Measurements from ENCODE around the gene FYCO1.

Gene FYCO1

GRCh38 chr3:45994419-45995235, 997 bp downstream of the FYCO1 start:
- Histone ChIP-seq H3K27me3 (ENCODE audit: insufficient read depth, low read depth, severe bottlenecking) (no peaks in the 10 kb centered on the region), H3K36me3 (peaks cover 8% of the 10 kb centered on the region; the same call in 1 of the 2 replicates), H3K4me3 (ENCODE audit: low read depth, low read length) (peak overlapping the region; percentile 90), H3K27ac (peak overlapping the region; percentile 98), H3K9me3 (ENCODE audit: severe bottlenecking) (no peaks in the 10 kb centered on the region)
- DNase-seq, result peak; percentile 95
- TF ChIP-seq CTCF (IDR thresholded peaks at IDR 0.05; ENCODE audit: low read depth, low read length), result no peak

GRCh38 chr3:45993421-45994027, 2.1 kb downstream of the FYCO1 start:
- H3K9me3 ChIP-seq (ENCODE audit: severe bottlenecking), result no peaks in the 10 kb centered on the region
- no peak for DNase-seq
- no peaks in the 10 kb centered on the region for H3K27me3 ChIP-seq (ENCODE audit: insufficient read depth, low read depth, severe bottlenecking)
- H3K36me3 ChIP-seq, result peaks cover 13% of the 10 kb centered on the region; the same call in 1 of the 2 replicates
- peak overlapping the region; percentile 42 for H3K4me3 ChIP-seq (ENCODE audit: low read depth, low read length)
- peak overlapping the region; percentile 98 for H3K27ac ChIP-seq
- no peak for TF ChIP-seq CTCF (IDR thresholded peaks at IDR 0.05; ENCODE audit: low read depth, low read length)

GRCh38 chr3:45992821-45993221, 2.8 kb downstream of the FYCO1 start:
- H3K4me3 ChIP-seq (ENCODE audit: low read depth, low read length), result no peak overlapping the region
- no peaks in the 10 kb centered on the region for H3K27me3 ChIP-seq (ENCODE audit: insufficient read depth, low read depth, severe bottlenecking)
- TF ChIP-seq CTCF (IDR thresholded peaks at IDR 0.05; ENCODE audit: low read depth, low read length), result no peak
- peaks cover 17% of the 10 kb centered on the region for H3K36me3 ChIP-seq
- DNase-seq, result no peak
- H3K27ac ChIP-seq, result peak overlapping the region; percentile 98
- no peaks in the 10 kb centered on the region for H3K9me3 ChIP-seq (ENCODE audit: severe bottlenecking)

GRCh38 chr3:45992133-45992729, 3.4 kb downstream of the FYCO1 start:
- DNase-seq, result peak; percentile 19
- TF ChIP-seq CTCF (IDR thresholded peaks at IDR 0.05; ENCODE audit: low read depth, low read length), result no peak
- H3K4me3 ChIP-seq (ENCODE audit: low read depth, low read length), result no peak overlapping the region
- H3K9me3 ChIP-seq (ENCODE audit: severe bottlenecking), result no peaks in the 10 kb centered on the region
- no peaks in the 10 kb centered on the region for H3K27me3 ChIP-seq (ENCODE audit: insufficient read depth, low read depth, severe bottlenecking)
- peak overlapping the region; percentile 98 for H3K27ac ChIP-seq
- peaks cover 18% of the 10 kb centered on the region for H3K36me3 ChIP-seq

GRCh38 chr3:45991341-45991740, 4.3 kb downstream of the FYCO1 start:
- Histone ChIP-seq H3K36me3 (peaks cover 18% of the 10 kb centered on the region), H3K27me3 (ENCODE audit: insufficient read depth, low read depth, severe bottlenecking) (no peaks in the 10 kb centered on the region), H3K4me3 (ENCODE audit: low read depth, low read length) (no peak overlapping the region), H3K9me3 (ENCODE audit: severe bottlenecking) (no peaks in the 10 kb centered on the region), H3K27ac (no peak overlapping the region)
- TF ChIP-seq CTCF (IDR thresholded peaks at IDR 0.05; ENCODE audit: low read depth, low read length), result no peak
- DNase-seq, result no peak

All from WERI-Rb-1 (cell line).